CD4-positive, alpha-beta T cell treated with Interleukin-17A for 1 hour (primary cell): ENCODE data around the gene HEXD.
"Not testable (repeated sequence)": the region's sequence is repeated elsewhere in the genome, so short reads cannot be mapped to it uniquely, and the experiment has no call there.

Source experiments
- DNase-seq: peaks from one replicate; pipeline ENCODE4 v3.0.0-alpha.2; 2020

The HEXD gene

GRCh38 chr17:82418001-82418986 is at the start of gene HEXD, which contains the start of gene OGFOD3:
Gene HEXD (plus strand): TSS chr17:82418347. CDS start chr17:82419800, 1,453 bp downstream.
Gene OGFOD3 (minus strand): TSS chr17:82418586. CDS start chr17:82418485, 101 bp downstream.
- peak; percentile 87 for DNase-seq

GRCh38 chr17:82369211-82369610 is 48.9 kb upstream of the HEXD start:
- no peak for DNase-seq

GRCh38 chr17:82370471-82371332 is 47.4 kb upstream of the HEXD start:
- DNase-seq: no peak

- no peak for DNase-seq
Measured at GRCh38 chr17:82371333-82372248, 46.6 kb upstream of the HEXD start, which contains the start of gene UTS2R. Gene UTS2R (plus strand): TSS chr17:82371765. CDS start chr17:82374325, 2,560 bp downstream.

GRCh38 chr17:82372249-82373071 is 45.7 kb upstream of the HEXD start:
- no peak for DNase-seq

- DNase-seq: not testable (repeated sequence)
Measured at GRCh38 chr17:82373072-82373452, 45.1 kb upstream of the HEXD start.

GRCh38 chr17:82373731-82374625 is 44.2 kb upstream of the HEXD start:
- no peak for DNase-seq

- DNase-seq: no peak
Measured at GRCh38 chr17:82374626-82375331, 43.4 kb upstream of the HEXD start.

GRCh38 chr17:82375359-82376041 is 42.6 kb upstream of the HEXD start:
- no peak for DNase-seq

GRCh38 chr17:82376042-82376730 is 42.0 kb upstream of the HEXD start:
- no peak for DNase-seq

GRCh38 chr17:82377294-82377693 is 40.9 kb upstream of the HEXD start:
- DNase-seq: not testable (repeated sequence)

GRCh38 chr17:82377924-82378740 is 40.0 kb upstream of the HEXD start:
- no peak for DNase-seq

- no peak for DNase-seq
Measured at GRCh38 chr17:82378741-82379021, 39.5 kb upstream of the HEXD start.

GRCh38 chr17:82380860-82381702 is 37.1 kb upstream of the HEXD start:
- no peak for DNase-seq

- not testable (repeated sequence) for DNase-seq
Measured at GRCh38 chr17:82381703-82382009, 36.5 kb upstream of the HEXD start.

- DNase-seq: not testable (repeated sequence)
Measured at GRCh38 chr17:82382220-82382932, 35.8 kb upstream of the HEXD start.
